ENCODE measurements around the gene MARK3. TPM values are rescaled to one million over a fixed set of nuclear protein-coding genes. Genes with fewer than 3 reads are reported as not detected.
A peak's percentile ranks its signal among the peaks of the same experiment; 100 is the strongest.

MARK3 gene
- total and polyA plus RNA-seq, 8 donors: 52.6 to 157 (median 95.0) TPM

GRCh38 chr14:103390605-103391004 lies 5.4 kb downstream of the MARK3 start:
- peak overlapping the region in 1 of 5 donors; percentile 33 for H3K27ac ChIP-seq
- WGBS, 5 donors: 64 to 78% (median 74%) methylated on average over 3 to 4 of the region's 4 CpGs
- H3K36me3 ChIP-seq: no peaks in the 10 kb centered on the region
- H3K4me3 ChIP-seq: no peak overlapping the region
- no peaks in the 10 kb centered on the region for H3K27me3 ChIP-seq
- DNase-seq: no peak
- TF ChIP-seq POLR2A (IDR thresholded peaks at IDR 0.05) (no peak), POLR2AphosphoS5 (IDR thresholded peaks at IDR 0.05) (no peak), EP300 (IDR thresholded peaks at IDR 0.05) (no peak)
- TF ChIP-seq, protein P1, sequence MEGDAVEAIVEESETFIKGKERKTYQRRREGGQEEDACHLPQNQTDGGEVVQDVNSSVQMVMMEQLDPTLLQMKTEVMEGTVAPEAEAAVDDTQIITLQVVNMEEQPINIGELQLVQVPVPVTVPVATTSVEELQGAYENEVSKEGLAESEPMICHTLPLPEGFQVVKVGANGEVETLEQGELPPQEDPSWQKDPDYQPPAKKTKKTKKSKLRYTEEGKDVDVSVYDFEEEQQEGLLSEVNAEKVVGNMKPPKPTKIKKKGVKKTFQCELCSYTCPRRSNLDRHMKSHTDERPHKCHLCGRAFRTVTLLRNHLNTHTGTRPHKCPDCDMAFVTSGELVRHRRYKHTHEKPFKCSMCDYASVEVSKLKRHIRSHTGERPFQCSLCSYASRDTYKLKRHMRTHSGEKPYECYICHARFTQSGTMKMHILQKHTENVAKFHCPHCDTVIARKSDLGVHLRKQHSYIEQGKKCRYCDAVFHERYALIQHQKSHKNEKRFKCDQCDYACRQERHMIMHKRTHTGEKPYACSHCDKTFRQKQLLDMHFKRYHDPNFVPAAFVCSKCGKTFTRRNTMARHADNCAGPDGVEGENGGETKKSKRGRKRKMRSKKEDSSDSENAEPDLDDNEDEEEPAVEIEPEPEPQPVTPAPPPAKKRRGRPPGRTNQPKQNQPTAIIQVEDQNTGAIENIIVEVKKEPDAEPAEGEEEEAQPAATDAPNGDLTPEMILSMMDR (IDR thresholded peaks at IDR 0.05): no peak
- intact Hi-C loops (cut with DNase I; ENCODE audit: low total_unique reads): no loop called here
- peaks cover 63 to 85% (median 79%) of the 10 kb centered on the region in 4 donors for H3K4me1 ChIP-seq
- no peaks in the 10 kb centered on the region for H3K9me3 ChIP-seq

DNA sequence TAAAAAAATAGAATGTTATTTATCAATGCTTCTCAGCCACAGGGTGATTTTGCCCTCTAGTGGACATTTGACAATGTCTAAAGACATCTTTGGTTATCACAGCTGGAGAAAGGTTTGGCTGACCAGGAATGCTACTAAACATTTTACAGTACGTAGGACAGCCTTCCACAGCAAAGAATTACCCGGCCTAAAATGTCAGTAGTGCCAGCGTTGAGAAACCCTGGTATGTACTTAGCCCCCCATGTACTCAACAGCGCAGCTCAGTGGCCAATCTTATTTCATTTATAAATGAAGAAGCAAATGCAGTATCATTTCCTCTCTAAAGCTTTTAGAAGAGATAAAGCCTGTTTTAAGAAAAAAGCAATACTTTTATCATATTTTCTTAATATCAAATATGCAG lies 5.8 kb downstream of the MARK3 start:
- 8 to 14% (median 10%) methylated on average over 4 of the region's 4 CpGs for WGBS, 5 donors
- H3K27ac ChIP-seq: peak overlapping the region in 2 of 5 donors; percentile 33 to 66
- intact Hi-C loops (cut with DNase I; ENCODE audit: low total_unique reads): no loop called here
- no peaks in the 10 kb centered on the region for H3K27me3 ChIP-seq
- no peak for TF ChIP-seq EP300 (IDR thresholded peaks at IDR 0.05)
- TF ChIP-seq, protein P1 (IDR thresholded peaks at IDR 0.05): peak in 5 of 7 experiments; percentile 16 to 63 (median 50)
- TF ChIP-seq POLR2AphosphoS5 (IDR thresholded peaks at IDR 0.05): no peak
- no peak for TF ChIP-seq POLR2A (IDR thresholded peaks at IDR 0.05)
- no peak overlapping the region for H3K4me3 ChIP-seq
- H3K4me1 ChIP-seq: peaks cover 67 to 89% (median 84%) of the 10 kb centered on the region in 4 donors
- DNase-seq: peak in 1 of 2 donors; percentile 67
- no peaks in the 10 kb centered on the region for H3K36me3 ChIP-seq
- H3K9me3 ChIP-seq: no peaks in the 10 kb centered on the region

GRCh38 chr14:103392106-103392505 lies 6.9 kb downstream of the MARK3 start:
- TF ChIP-seq POLR2A (IDR thresholded peaks at IDR 0.05): no peak
- TF ChIP-seq EP300 (IDR thresholded peaks at IDR 0.05): no peak
- TF ChIP-seq POLR2AphosphoS5 (IDR thresholded peaks at IDR 0.05): no peak
- Histone ChIP-seq H3K27ac (peak overlapping the region in 3 of 5 donors; percentile 58 to 69 (median 66)), H3K27me3 (no peaks in the 10 kb centered on the region), H3K9me3 (no peaks in the 10 kb centered on the region), H3K4me3 (no peak overlapping the region), H3K36me3 (no peaks in the 10 kb centered on the region), H3K4me1 (peaks cover 67 to 92% (median 86%) of the 10 kb centered on the region in 4 donors)
- intact Hi-C loops (cut with DNase I; ENCODE audit: low total_unique reads): no loop called here
- peak in 1 of 2 donors; percentile 23 for DNase-seq
- WGBS, 5 donors: 35 to 56% (median 44%) methylated on average over 5 of the region's 5 CpGs

DNA sequence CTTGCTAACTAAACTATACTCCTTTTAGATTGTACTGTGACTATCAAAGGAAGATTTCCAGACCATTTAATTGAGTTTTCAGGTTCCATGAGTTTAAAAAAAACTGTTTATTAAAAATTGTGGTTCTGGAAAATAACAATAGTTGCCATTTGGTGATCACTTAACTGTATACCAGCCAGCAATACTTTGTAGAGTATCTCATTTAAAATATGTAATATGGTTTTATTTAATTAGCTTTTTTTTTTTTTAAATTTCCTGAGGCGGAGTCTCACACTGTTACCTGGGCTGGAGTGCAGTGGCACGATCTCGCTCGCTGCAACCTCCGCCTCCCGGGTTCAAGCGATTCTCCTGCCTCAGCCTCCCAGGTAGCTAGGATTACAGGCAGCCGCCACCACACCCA lies 7.4 kb downstream of the MARK3 start:
- WGBS, 5 donors: 90 to 96% (median 93%) methylated on average over 8 of the region's 8 CpGs
- DNase-seq: no peak
- Histone ChIP-seq H3K36me3 (no peaks in the 10 kb centered on the region), H3K27me3 (no peaks in the 10 kb centered on the region), H3K9me3 (no peaks in the 10 kb centered on the region), H3K27ac (peak overlapping the region in 4 of 5 donors; percentile 22 to 69 (median 64)), H3K4me3 (peak overlapping the region in 1 of 4 donors; percentile 13), H3K4me1 (peaks cover 67 to 92% (median 85%) of the 10 kb centered on the region in 4 donors)
- intact Hi-C loops (cut with DNase I; ENCODE audit: low total_unique reads): no loop called here
- no peak for TF ChIP-seq POLR2AphosphoS5 (IDR thresholded peaks at IDR 0.05)
- TF ChIP-seq EP300 (IDR thresholded peaks at IDR 0.05): no peak
- no peak for TF ChIP-seq POLR2A (IDR thresholded peaks at IDR 0.05)
- TF ChIP-seq, protein P1 (IDR thresholded peaks at IDR 0.05): no peak

GRCh38 chr14:103393070-103393469 lies 7.9 kb downstream of the MARK3 start:
- WGBS, 5 donors: 30 to 58% (median 42%) methylated on average over 6 of the region's 6 CpGs
- peak overlapping the region in 1 of 4 donors; percentile 13 for H3K4me3 ChIP-seq
- H3K36me3 ChIP-seq: no peaks in the 10 kb centered on the region
- no peaks in the 10 kb centered on the region for H3K9me3 ChIP-seq
- TF ChIP-seq POLR2AphosphoS5 (IDR thresholded peaks at IDR 0.05) (no peak), EP300 (IDR thresholded peaks at IDR 0.05) (no peak), POLR2A (IDR thresholded peaks at IDR 0.05) (no peak)
- TF ChIP-seq, protein P1 (IDR thresholded peaks at IDR 0.05): no peak
- peak overlapping the region; percentile 22 to 69 (median 61) for H3K27ac ChIP-seq
- intact Hi-C loops (cut with DNase I; ENCODE audit: low total_unique reads): no loop called here
- DNase-seq: peak; percentile 18 to 39
- no peaks in the 10 kb centered on the region for H3K27me3 ChIP-seq
- peaks cover 67 to 92% (median 85%) of the 10 kb centered on the region in 4 donors for H3K4me1 ChIP-seq
